Calu3 (cell line): ENCODE measurements around the gene HPSE2. TPM values are rescaled to one million over a fixed set of nuclear protein-coding genes. Genes with fewer than 3 reads are reported as not detected.

ENCODE experiments used
- BruUV-seq: library from RNA; stranded (reverse); fragments of 400-500 nt; replicated peaks from 2 replicates; lab custom pipeline; 2021; lab: Mats Ljungman, UMichigan
- CTCF ChIA-PET: fragments of 300-600 bp; sonication (Branson Sonifier 250); formaldehyde crosslinking; loops from one replicate; lab custom pipeline; 2022; ENCODE audit warnings: antibody characterized with exemption; lab: Charles Lee
- DNase-seq: peaks from one replicate; pipeline ENCODE4 v3.0.0; 2022
- H3K27ac Mint-ChIP-seq: one replicate; pipeline ENCODE4 v1.8.0; 2022; ENCODE audit warnings: mixed read lengths; ENCODE audit not compliant: unreplicated experiment
- H3K27me3 Mint-ChIP-seq: one replicate; pipeline ENCODE4 v1.8.0; 2022; ENCODE audit warnings: mixed read lengths; ENCODE audit not compliant: unreplicated experiment
- H3K36me3 Mint-ChIP-seq: one replicate; pipeline ENCODE4 v1.8.0; 2022; ENCODE audit warnings: mild to moderate bottlenecking, moderate library complexity, mixed read lengths; ENCODE audit not compliant: insufficient read depth, unreplicated experiment
- H3K4me1 Mint-ChIP-seq: one replicate; pipeline ENCODE4 v1.8.0; 2022; ENCODE audit warnings: mild to moderate bottlenecking, low read depth, mixed read lengths; ENCODE audit not compliant: unreplicated experiment
- H3K4me3 Mint-ChIP-seq: one replicate; pipeline ENCODE4 v1.8.0; 2022; ENCODE audit warnings: mild to moderate bottlenecking, low read depth, moderate library complexity, mixed read lengths; ENCODE audit not compliant: unreplicated experiment
- H3K9me3 Mint-ChIP-seq: one replicate; pipeline ENCODE4 v1.8.0; 2022; ENCODE audit warnings: low read depth, mixed read lengths; ENCODE audit not compliant: unreplicated experiment
- intact Hi-C: fragments of 100-400 bp; cut with micrococcal nuclease; formaldehyde crosslinking; loops from one replicate; pipeline ENCODE4 v1.10.0; 2022; ENCODE audit not compliant: unreplicated experiment
- total RNA-seq: library from RNA; stranded (reverse); gene quantifications from 2 replicates; pipeline ENCODE4 v1.2.3, GENCODE V29; 2022
- TF ChIP-seq, protein P1 (sequence below): fragments of 200-600 bp; IDR thresholded peaks from one replicate; pipeline ENCODE4 v1.8.0; 2022; ENCODE audit warnings: antibody characterized with exemption; ENCODE audit not compliant: unreplicated experiment

HPSE2 gene
- total RNA-seq, 1 experiment from 2014 or later = not detected

DNA sequence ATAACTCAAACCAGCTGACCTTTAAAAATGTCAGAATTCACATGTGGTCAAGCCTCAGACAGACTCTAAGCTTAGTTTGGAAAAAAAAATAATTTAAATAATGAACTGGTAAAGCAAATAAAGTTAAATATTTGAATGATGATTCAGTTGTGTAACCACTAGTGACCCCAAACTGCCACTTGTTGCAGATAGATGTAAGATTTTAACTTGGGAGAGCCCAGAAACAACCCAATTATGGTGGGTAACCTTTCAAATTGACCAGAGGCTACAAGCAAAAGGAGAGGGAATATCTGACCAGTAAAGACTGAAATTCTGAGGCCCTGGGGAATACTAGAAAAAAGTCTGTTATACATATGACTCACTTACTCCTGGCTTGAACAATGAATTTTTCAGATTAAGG, 268.1 kb downstream of the HPSE2 start:
- Mint-ChIP-seq H3K4me1 (no peaks in the 10 kb centered on the region), H3K9me3 (peaks cover 4% of the 10 kb centered on the region), H3K36me3 (no peaks in the 10 kb centered on the region), H3K4me3 (no peak overlapping the region), H3K27ac (no peak overlapping the region), H3K27me3 (no peaks in the 10 kb centered on the region)
- DNase-seq = no peak
- intact Hi-C loops = no loop called here
- TF ChIP-seq, protein P1, sequence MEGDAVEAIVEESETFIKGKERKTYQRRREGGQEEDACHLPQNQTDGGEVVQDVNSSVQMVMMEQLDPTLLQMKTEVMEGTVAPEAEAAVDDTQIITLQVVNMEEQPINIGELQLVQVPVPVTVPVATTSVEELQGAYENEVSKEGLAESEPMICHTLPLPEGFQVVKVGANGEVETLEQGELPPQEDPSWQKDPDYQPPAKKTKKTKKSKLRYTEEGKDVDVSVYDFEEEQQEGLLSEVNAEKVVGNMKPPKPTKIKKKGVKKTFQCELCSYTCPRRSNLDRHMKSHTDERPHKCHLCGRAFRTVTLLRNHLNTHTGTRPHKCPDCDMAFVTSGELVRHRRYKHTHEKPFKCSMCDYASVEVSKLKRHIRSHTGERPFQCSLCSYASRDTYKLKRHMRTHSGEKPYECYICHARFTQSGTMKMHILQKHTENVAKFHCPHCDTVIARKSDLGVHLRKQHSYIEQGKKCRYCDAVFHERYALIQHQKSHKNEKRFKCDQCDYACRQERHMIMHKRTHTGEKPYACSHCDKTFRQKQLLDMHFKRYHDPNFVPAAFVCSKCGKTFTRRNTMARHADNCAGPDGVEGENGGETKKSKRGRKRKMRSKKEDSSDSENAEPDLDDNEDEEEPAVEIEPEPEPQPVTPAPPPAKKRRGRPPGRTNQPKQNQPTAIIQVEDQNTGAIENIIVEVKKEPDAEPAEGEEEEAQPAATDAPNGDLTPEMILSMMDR = no peak
- CTCF ChIA-PET = no interaction called here
- no TSS peak for BruUV-seq

DNA sequence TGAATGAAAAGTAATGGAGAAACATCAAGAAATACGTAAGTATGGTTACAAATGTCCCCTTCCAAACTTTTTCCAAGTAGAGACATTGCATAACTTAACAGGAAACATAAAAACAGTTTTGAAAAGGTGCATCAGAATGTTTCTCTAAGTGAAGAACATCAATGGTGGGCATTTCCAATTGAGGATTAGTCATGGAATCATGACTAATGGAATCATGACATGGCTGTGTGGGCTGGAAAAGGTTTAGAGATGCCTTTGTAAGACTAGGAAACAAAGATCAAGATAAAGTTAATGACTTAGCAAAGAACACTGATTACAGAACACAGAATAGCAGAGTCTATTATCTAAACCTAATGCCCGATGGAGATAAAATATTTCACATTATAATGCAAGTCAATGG, 272.0 kb downstream of the HPSE2 start:
- TF ChIP-seq, protein P1 = no peak
- Mint-ChIP-seq H3K4me1 (no peaks in the 10 kb centered on the region), H3K27ac (no peak overlapping the region), H3K9me3 (peaks cover 4% of the 10 kb centered on the region), H3K36me3 (no peaks in the 10 kb centered on the region), H3K4me3 (no peak overlapping the region), H3K27me3 (no peaks in the 10 kb centered on the region)
- CTCF ChIA-PET = no interaction called here
- intact Hi-C loops = no loop called here
- no TSS peak for BruUV-seq
- no peak for DNase-seq

- H3K9me3 Mint-ChIP-seq = peaks cover under 1% of the 10 kb centered on the region
- H3K4me3 Mint-ChIP-seq = no peak overlapping the region
- H3K27me3 Mint-ChIP-seq = no peaks in the 10 kb centered on the region
- no peaks in the 10 kb centered on the region for H3K36me3 Mint-ChIP-seq
- no peak for DNase-seq
- H3K27ac Mint-ChIP-seq = no peak overlapping the region
- BruUV-seq = no TSS peak
- CTCF ChIA-PET = no interaction called here
- H3K4me1 Mint-ChIP-seq = no peaks in the 10 kb centered on the region
- intact Hi-C loops = no loop called here
- TF ChIP-seq, protein P1 = no peak
Observed at GRCh38 chr10:98959379-98959778, 276.3 kb downstream of the HPSE2 start.

DNA sequence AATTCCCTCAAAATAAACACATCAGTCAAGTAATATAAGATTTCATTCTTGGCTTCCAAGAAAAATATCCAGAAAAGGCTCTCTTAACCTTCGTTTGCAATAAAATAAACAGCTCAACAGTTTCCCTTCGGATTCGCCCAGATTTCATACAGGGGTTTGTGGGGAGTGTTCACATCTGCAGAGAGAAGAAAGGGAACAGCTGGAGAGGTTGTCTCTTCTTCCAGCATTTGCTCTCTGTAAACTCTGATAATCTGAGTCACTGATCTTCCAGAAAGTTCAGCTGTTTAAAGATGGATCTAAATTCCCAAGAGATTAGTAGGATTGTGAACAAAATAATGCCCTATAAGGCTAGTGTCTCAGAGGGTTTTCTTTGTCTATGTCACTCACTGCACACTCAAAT, 277.9 kb downstream of the HPSE2 start:
- CTCF ChIA-PET = no interaction called here
- intact Hi-C loops = no loop called here
- no TSS peak for BruUV-seq
- no peaks in the 10 kb centered on the region for H3K27me3 Mint-ChIP-seq
- TF ChIP-seq, protein P1 = no peak
- no peak for DNase-seq
- no peaks in the 10 kb centered on the region for H3K9me3 Mint-ChIP-seq
- H3K36me3 Mint-ChIP-seq = no peaks in the 10 kb centered on the region
- no peaks in the 10 kb centered on the region for H3K4me1 Mint-ChIP-seq
- no peak overlapping the region for H3K27ac Mint-ChIP-seq
- no peak overlapping the region for H3K4me3 Mint-ChIP-seq
